HG03159 (cell line): Measurements from ENCODE around the gene ELAVL3.
"Not testable (repeated sequence)": the region's sequence is repeated elsewhere in the genome, so short reads cannot be mapped to it uniquely, and the experiment has no call there.

Source experiments
- ATAC-seq: cut with Tn5 transposase; IDR thresholded peaks from one replicate; pipeline ENCODE4 v1.9.1; 2021; ENCODE audit warnings: mild to moderate bottlenecking, moderate library complexity; ENCODE audit not compliant: unreplicated experiment

The ELAVL3 gene

GRCh38 chr19:11486661-11487503 lies 6.0 kb upstream of the ELAVL3 start:
- ATAC-seq, result no peak

- ATAC-seq, result no peak
Measured at GRCh38 chr19:11485245-11485837, 4.5 kb upstream of the ELAVL3 start.

- no peak for ATAC-seq
Measured at GRCh38 chr19:11483366-11484111, 2.7 kb upstream of the ELAVL3 start.

DNA sequence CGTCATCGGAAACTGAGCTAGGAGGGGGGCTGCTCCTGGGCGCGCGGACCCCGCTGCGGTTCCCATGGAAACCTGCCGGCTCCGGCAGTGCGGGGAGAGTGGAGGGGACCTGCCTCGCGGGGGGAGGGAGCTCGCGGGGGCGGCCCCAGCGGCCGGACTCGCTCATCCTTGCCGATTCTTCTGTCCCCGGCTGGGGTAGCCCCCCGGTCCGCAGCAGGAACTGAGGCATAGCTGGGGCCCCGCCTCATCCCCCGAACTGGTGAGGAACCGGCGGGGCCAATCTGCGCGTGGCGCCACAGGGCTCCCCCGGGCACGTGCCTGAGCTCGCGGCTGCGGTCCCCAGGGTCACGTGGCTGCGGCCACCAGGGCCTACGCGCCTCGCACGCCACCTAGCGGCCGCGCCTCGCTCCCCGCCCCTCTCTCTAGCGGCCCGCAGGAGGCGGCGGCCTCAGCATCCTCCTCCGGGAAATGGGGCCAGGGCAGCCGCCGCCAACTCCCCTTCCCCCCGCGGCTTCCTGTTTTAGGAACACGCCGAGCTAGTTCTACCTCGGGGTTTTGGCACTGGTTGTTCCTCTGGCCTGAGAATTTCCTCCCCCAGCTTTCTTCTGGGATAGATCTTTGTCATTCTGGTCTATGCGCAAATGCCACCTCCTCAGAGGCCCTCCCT lies 1.7 kb upstream of the ELAVL3 start:
- peak; percentile 64 for ATAC-seq

DNA sequence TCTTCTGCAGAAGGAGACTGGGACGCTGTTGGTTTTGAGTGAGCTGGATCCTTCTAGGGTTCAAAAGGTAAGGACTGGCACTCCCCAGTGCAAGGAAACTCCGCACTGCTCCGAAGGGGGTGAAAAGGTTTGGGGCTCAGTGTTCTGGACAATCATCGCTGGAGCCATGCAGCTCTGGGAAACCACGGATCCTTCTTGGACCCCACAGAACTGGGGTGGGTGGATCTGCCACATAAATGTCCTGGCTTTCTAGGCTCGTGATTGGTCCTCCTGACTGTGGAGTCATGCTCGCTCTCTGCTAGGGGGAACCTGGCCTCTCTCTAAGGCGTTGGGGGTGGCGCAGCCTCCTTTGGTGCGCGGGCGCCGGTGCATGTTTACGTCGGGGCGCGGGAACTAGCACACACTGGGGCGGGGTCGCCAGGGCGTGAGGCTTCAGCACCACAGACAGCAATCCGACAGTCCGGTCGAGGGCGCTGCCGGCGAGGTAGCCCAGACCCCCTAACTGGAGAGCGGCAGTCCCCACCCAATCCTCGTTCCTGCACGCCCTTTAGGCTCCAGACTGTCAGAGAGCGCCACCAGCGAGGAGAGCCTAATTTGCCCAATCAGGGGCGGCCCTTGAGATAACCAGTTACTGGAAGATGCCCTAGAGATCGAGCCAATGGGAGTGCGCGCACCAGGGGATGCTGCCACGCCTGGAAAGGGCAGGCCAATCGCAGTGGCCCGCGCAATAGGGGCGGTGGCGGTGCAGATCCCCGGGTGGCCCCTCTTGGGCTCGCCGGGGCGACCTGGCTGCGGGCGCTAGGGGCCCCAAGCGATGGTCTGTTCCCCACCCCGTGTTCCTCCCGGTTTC lies 913 bp upstream of the ELAVL3 start:
- peak; percentile 34 for ATAC-seq

- ATAC-seq, result no peak
Measured at GRCh38 chr19:11479898-11480714, 740 bp downstream of the ELAVL3 start.

GRCh38 chr19:11479090-11479897 lies 1.6 kb downstream of the ELAVL3 start:
- no peak for ATAC-seq

DNA sequence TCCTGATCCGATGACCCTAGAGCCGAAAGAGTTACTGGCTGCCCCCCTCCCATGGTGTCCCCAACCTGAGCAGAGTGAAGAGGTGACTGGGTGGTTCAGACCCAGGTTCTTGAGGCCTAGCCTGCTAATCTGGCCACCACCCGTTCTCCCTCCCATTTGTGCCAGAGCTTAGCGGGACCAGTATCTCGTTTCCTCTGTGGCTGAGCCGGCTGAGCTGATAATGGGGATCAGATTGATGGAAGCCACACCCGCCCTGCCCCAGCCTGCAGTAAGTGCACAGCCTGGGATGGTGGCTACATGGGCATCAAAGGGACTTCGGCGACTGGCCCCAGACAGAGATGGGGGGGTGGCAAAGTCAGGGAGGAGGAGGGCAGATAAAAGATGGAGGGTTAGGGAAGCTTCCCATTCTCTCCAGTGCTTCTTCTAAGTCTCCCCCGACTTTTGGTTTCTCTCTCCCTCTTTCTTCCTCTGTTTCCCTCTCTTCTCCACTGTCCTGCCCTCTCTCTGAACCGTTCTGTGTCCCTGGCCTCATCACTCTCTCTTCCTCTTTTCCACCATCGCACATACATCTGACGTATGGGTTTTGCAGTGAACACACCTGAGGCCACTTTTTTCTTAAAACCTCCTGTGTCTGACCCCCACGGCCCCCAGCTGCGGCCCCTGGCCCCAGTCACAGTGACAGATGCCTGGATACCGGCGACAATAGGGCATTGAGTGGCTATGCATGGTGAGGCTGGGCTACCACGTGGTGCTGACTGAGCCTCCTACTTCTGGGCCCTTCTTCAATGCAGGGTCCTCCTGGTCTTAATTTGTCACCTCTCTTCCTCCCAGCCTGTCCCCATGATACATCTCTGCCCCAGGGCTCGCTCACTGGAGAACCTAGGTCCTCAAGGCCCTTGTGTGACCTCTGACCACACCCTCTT lies 2.4 kb downstream of the ELAVL3 start:
- ATAC-seq, result no peak

DNA sequence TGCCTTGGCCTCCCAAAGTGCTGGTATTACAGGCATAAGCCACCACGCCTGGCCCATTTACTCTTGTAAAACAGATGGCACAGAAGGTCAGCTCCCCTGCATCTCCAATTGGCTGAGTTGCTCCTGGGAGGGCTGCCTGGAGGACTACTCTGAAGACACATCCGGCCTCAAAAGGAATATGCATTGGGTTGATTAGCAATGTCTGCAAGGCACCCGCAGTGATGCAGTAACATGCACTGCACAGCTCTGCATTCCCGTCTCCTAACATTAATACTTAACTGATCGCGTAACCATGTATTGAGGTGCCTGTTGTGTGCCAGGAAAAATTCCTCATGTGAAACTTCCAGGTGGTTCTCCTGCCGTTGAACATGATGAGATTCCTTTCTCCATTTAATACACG lies 5.0 kb downstream of the ELAVL3 start:
- no peak for ATAC-seq

GRCh38 chr19:11475343-11475742 lies 5.5 kb downstream of the ELAVL3 start:
- not testable (repeated sequence) for ATAC-seq

DNA sequence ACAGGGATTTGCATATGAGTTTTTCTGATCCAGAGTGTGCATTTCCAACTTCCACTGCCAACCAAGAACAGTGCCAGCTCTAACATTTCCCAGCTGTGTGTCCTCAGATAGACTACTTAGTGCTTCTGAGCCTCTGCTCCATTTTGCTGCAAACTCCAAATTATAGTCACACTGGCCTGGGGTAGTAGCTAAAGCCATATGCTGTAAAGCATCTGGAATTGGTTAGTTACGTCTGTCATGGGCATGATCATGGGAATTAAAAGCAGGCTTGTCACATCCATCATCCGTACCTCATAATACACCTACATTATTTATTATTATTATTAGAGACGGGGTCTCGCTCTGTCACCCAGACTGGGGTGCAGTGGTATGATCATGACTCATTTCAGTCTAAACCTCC lies 7.1 kb downstream of the ELAVL3 start:
- ATAC-seq, result no peak

DNA sequence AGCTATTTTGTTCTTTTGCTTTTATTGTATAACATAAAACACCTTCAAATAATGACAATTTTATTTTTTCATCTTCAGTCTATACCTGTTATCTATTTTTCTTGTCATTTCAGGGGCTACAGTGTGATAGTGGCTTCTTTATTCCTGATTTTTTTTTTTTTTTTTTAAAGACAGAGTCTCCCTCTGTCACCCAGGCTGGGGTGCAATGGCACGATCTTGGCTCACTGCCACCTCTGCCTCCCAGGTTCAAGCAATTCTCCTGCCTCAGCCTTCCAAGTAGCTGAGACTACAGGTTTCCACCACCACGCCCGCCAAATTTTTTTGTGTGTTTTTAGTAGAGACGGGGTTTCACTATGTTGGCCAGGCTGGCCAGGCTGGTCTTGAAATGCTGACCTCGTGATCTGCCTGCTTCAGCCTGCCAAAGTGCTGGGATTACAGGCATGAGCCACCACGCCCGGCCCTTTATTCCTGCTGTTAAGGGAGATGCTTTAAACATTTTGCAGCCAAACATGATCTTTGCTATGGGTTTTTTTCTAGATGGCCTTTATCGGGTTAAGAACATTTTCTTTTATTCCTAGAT lies 12.5 kb downstream of the ELAVL3 start:
- ATAC-seq, result not testable (repeated sequence)

- ATAC-seq, result no peak
Measured at GRCh38 chr19:11465600-11465999, 15.2 kb downstream of the ELAVL3 start.

GRCh38 chr19:11464333-11465265 lies 16.2 kb downstream of the ELAVL3 start:
- no peak for ATAC-seq

DNA sequence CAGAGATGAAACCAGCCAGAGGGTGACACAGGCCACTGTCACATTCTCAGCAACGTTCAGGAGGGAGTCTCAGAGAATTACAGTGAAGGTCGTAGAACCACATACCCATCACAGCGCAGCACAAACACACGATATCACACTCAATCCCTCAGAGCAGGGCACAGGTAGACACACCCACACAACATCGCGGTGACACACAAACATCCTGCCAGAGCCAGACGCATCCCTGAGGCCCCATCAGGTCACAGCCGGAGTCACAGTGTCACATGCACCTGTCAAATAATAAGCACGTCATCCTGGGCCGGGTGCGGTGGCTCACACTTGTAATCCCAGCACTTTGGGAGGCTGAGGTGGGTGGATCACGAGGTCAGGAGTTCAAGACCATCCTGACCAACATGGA lies 17.5 kb downstream of the ELAVL3 start:
- no peak for ATAC-seq

GRCh38 chr19:11461453-11461852 lies 19.4 kb downstream of the ELAVL3 start:
- ATAC-seq, result no peak
